ENCODE data around the gene PLSCR1.

PLSCR1 gene

GRCh38 chr3:146544002-146544928 is at the start of gene PLSCR1:
Gene PLSCR1 (minus strand): TSS chr3:146544607. CDS start chr3:146536552, 8,055 bp downstream.
- DNase-seq (ENCODE audit: low read depth in 2 of 2): peak; percentile 70 to 78

GRCh38 chr3:146593776-146594175 is 49.4 kb upstream of the PLSCR1 start:
- no peak for DNase-seq (ENCODE audit: low read depth in 2 of 2)

- DNase-seq (ENCODE audit: low read depth in 2 of 2): no peak
These were observed 46.1 kb upstream of the PLSCR1 start for GRCh38 chr3:146590521-146590920.

GRCh38 chr3:146589899-146590508 is 45.6 kb upstream of the PLSCR1 start:
- no peak for DNase-seq (ENCODE audit: low read depth in 2 of 2)

- DNase-seq (ENCODE audit: low read depth in 2 of 2): no peak
These were observed 40.7 kb upstream of the PLSCR1 start for GRCh38 chr3:146585156-146585555.

GRCh38 chr3:146581951-146582467 is 37.6 kb upstream of the PLSCR1 start:
- no peak for DNase-seq (ENCODE audit: low read depth in 2 of 2)

GRCh38 chr3:146581080-146581601 is 36.7 kb upstream of the PLSCR1 start:
- DNase-seq (ENCODE audit: low read depth in 2 of 2): no peak

- no peak for DNase-seq (ENCODE audit: low read depth in 2 of 2)
These were observed 33.3 kb upstream of the PLSCR1 start for GRCh38 chr3:146577662-146578061.

GRCh38 chr3:146575636-146576035 is 31.2 kb upstream of the PLSCR1 start:
- DNase-seq (ENCODE audit: low read depth in 2 of 2): no peak

GRCh38 chr3:146574173-146574572 is 29.8 kb upstream of the PLSCR1 start:
- no peak for DNase-seq (ENCODE audit: low read depth in 2 of 2)

- no peak for DNase-seq (ENCODE audit: low read depth in 2 of 2)
These were observed 24.9 kb upstream of the PLSCR1 start for GRCh38 chr3:146569314-146569713.

GRCh38 chr3:146566138-146566537 is 21.7 kb upstream of the PLSCR1 start:
- no peak for DNase-seq (ENCODE audit: low read depth in 2 of 2)

GRCh38 chr3:146561879-146562278 is 17.5 kb upstream of the PLSCR1 start:
- no peak for DNase-seq (ENCODE audit: low read depth in 2 of 2)

- DNase-seq (ENCODE audit: low read depth in 2 of 2): no peak
These were observed 17.1 kb upstream of the PLSCR1 start for GRCh38 chr3:146561463-146561862.

- DNase-seq (ENCODE audit: low read depth in 2 of 2): no peak
These were observed 16.3 kb upstream of the PLSCR1 start for GRCh38 chr3:146560678-146561077.

- no peak for DNase-seq (ENCODE audit: low read depth in 2 of 2)
These were observed 15.0 kb upstream of the PLSCR1 start for GRCh38 chr3:146559388-146559787.

- no peak for DNase-seq (ENCODE audit: low read depth in 2 of 2)
These were observed 14.4 kb upstream of the PLSCR1 start for GRCh38 chr3:146558781-146559180.

- DNase-seq (ENCODE audit: low read depth in 2 of 2): no peak
These were observed 13.3 kb upstream of the PLSCR1 start for GRCh38 chr3:146557745-146558144.

- DNase-seq (ENCODE audit: low read depth in 2 of 2): no peak
These were observed 10.9 kb upstream of the PLSCR1 start for GRCh38 chr3:146555311-146555710.

- no peak for DNase-seq (ENCODE audit: low read depth in 2 of 2)
These were observed 9.8 kb upstream of the PLSCR1 start for GRCh38 chr3:146554151-146554760.

- DNase-seq (ENCODE audit: low read depth in 2 of 2): no peak
These were observed 6.5 kb upstream of the PLSCR1 start for GRCh38 chr3:146550743-146551510.

Data from stimulated activated CD8-positive, alpha-beta memory T cell treated with anti-CD3 and anti-CD28 coated beads, Interleukin-7, amount 100 ng/mL, for 4 hours (primary cell).